Smooth muscle cell (in vitro differentiated cells): ENCODE data around the gene MDFI. TPM values are rescaled to one million over a fixed set of nuclear protein-coding genes. Genes with fewer than 3 reads are reported as not detected.

ENCODE experiments used
- DNase-seq: peaks from one replicate; lab custom pipeline; 2025; ENCODE audit not compliant: unreplicated experiment; lab: John Stamatoyannopoulos, UW
- H2AFZ ChIP-seq: fragments of 200-600 bp; sonication (generic); 2 replicates; pipeline ENCODE4 v1.6.0; 2016; ENCODE audit warnings: antibody characterized with exemption, low read depth, mild to moderate bottlenecking
- H3F3A ChIP-seq: fragments of 200-600 bp; sonication (generic); 2 replicates; pipeline ENCODE4 v1.6.0; 2017; ENCODE audit warnings: antibody characterized with exemption, low read depth
- H3K27ac ChIP-seq: fragments of 200-600 bp; sonication (generic); 2 replicates; pipeline ENCODE4 v1.5.1; 2016; ENCODE audit warnings: low read depth, mild to moderate bottlenecking
- H3K27me3 ChIP-seq: fragments of 200-600 bp; sonication (generic); 2 replicates; pipeline ENCODE4 v1.6.1; 2016; ENCODE audit warnings: low read depth, mild to moderate bottlenecking
- H3K36me3 ChIP-seq: fragments of 200-600 bp; sonication (generic); 2 replicates; pipeline ENCODE4 v1.5.1; 2016; ENCODE audit warnings: low read depth
- H3K4me1 ChIP-seq: fragments of 200-600 bp; sonication (generic); 2 replicates; pipeline ENCODE4 v1.5.1; 2016; ENCODE audit warnings: low read depth
- H3K4me2 ChIP-seq: fragments of 200-600 bp; sonication (generic); 2 replicates; pipeline ENCODE4 v1.6.0; 2016; ENCODE audit warnings: mild to moderate bottlenecking
- H3K4me3 ChIP-seq: fragments of 200-600 bp; sonication (generic); 2 replicates; pipeline ENCODE4 v1.5.1; 2016; ENCODE audit warnings: mild to moderate bottlenecking
- H3K79me2 ChIP-seq: fragments of 200-600 bp; sonication (generic); 2 replicates; pipeline ENCODE4 v1.6.0; 2016; ENCODE audit warnings: low read depth, mild to moderate bottlenecking
- H3K9ac ChIP-seq: fragments of 200-600 bp; sonication (generic); 2 replicates; pipeline ENCODE4 v1.6.0; 2016; ENCODE audit warnings: low read depth
- H3K9me3 ChIP-seq: fragments of 200-600 bp; sonication (generic); replicated peaks from 2 replicates; pipeline ENCODE4 v1.5.1; 2016; ENCODE audit warnings: low read depth
- H4K20me1 ChIP-seq: fragments of 200-600 bp; sonication (generic); 2 replicates; pipeline ENCODE4 v1.6.0; 2016; ENCODE audit warnings: low read depth
- CTCF ChIP-seq: fragments of 200-600 bp; sonication (generic); IDR thresholded peaks from 2 replicates; pipeline ENCODE4 v1.5.1; 2017; ENCODE audit warnings: borderline replicate concordance, mild to moderate bottlenecking, antibody characterized with exemption; ENCODE audit not compliant: insufficient read depth, poor library complexity, severe bottlenecking
- WGBS: methylation state at CpG from one replicate; pipeline ENCODE4 v1.1.7; 2016; ENCODE audit warnings: low lambda C conversion rate; 5-methylcytosine and 5-hydroxymethylcytosine counted together
- polyA plus RNA-seq: library from polyadenylated mRNA; unstranded; fragments of >200 nt; fragmentation: Nextera tagmentation; extraction: Ambion mirVana; gene quantifications from 2 replicates; pipeline ENCODE4 v1.2.1, GENCODE V29; 2016
- total RNA-seq: library from RNA; depleted of rRNA; stranded (reverse); fragments of >200 nt; gene quantifications from 2 replicates; pipeline ENCODE4 v1.2.3, GENCODE V29; 2014

The MDFI gene
- total and polyA plus RNA-seq, 2 experiments from 2014 or later: 102 to 168 TPM

GRCh38 chr6:41688256-41688965 lies 50.1 kb downstream of the MDFI start:
- DNase-seq: no peak
- H3F3A ChIP-seq: no peaks in the 10 kb centered on the region
- no peak for TF ChIP-seq CTCF
- H3K9me3 ChIP-seq: no peaks in the 10 kb centered on the region
- WGBS: 87% methylated on average over 5 of the region's 5 CpGs
- no peaks in the 10 kb centered on the region for H3K27me3 ChIP-seq
- H3K4me2 ChIP-seq: no peak overlapping the region
- no peaks in the 10 kb centered on the region for H3K36me3 ChIP-seq
- peaks cover 1% of the 10 kb centered on the region for H3K4me1 ChIP-seq
- no peaks in the 10 kb centered on the region for H3K79me2 ChIP-seq
- no peak overlapping the region for H3K4me3 ChIP-seq
- no peak overlapping the region for H2AFZ ChIP-seq
- no peaks in the 10 kb centered on the region for H4K20me1 ChIP-seq
- H3K27ac ChIP-seq: no peak overlapping the region
- H3K9ac ChIP-seq: no peak overlapping the region

- Histone ChIP-seq H3K27ac (no peak overlapping the region), H3K4me1 (no peaks in the 10 kb centered on the region), H3K4me3 (no peak overlapping the region), H2AFZ (no peak overlapping the region), H3F3A (no peaks in the 10 kb centered on the region), H4K20me1 (no peaks in the 10 kb centered on the region), H3K36me3 (no peaks in the 10 kb centered on the region), H3K4me2 (no peak overlapping the region), H3K27me3 (no peaks in the 10 kb centered on the region), H3K9me3 (no peaks in the 10 kb centered on the region), H3K79me2 (no peaks in the 10 kb centered on the region), H3K9ac (no peak overlapping the region)
- DNase-seq: no peak
- WGBS: 70% methylated on average over 9 of the region's 9 CpGs
- no peak for TF ChIP-seq CTCF
These were observed 51.1 kb downstream of the MDFI start for GRCh38 chr6:41689171-41690008.

GRCh38 chr6:41690541-41691330 lies 52.5 kb downstream of the MDFI start:
- H3K4me2 ChIP-seq: no peak overlapping the region
- H3K27ac ChIP-seq: no peak overlapping the region
- H4K20me1 ChIP-seq: no peaks in the 10 kb centered on the region
- no peaks in the 10 kb centered on the region for H3K9me3 ChIP-seq
- no peaks in the 10 kb centered on the region for H3F3A ChIP-seq
- H2AFZ ChIP-seq: no peak overlapping the region
- DNase-seq: no peak
- no peak overlapping the region for H3K4me3 ChIP-seq
- H3K27me3 ChIP-seq: no peaks in the 10 kb centered on the region
- no peaks in the 10 kb centered on the region for H3K79me2 ChIP-seq
- no peaks in the 10 kb centered on the region for H3K4me1 ChIP-seq
- no peak for TF ChIP-seq CTCF
- H3K36me3 ChIP-seq: no peaks in the 10 kb centered on the region
- no peak overlapping the region for H3K9ac ChIP-seq
- 97% methylated on average over 24 of the region's 25 CpGs for WGBS
